Endothelial cell of umbilical vein (primary cell): ENCODE data around the gene TEX22. TPM values are rescaled to one million over a fixed set of nuclear protein-coding genes. Genes with fewer than 3 reads are reported as not detected.

Experiments
- BruUV-seq: library from RNA; stranded (reverse); fragments of 400-500 nt; replicated peaks from 2 replicates; lab custom pipeline; 2021; lab: Mats Ljungman, UMichigan
- CTCF ChIA-PET: fragments of 300-600, 350-600 bp; sonication (Branson Sonifier 250); formaldehyde crosslinking; loops from one replicate; lab custom pipeline; 2021; ENCODE audit warnings: antibody characterized with exemption, inconsistent platforms; lab: Charles Lee
- POLR2A ChIA-PET: fragments of 300-600, 350-600 bp; sonication (Branson Sonifier 250); formaldehyde crosslinking; loops from one replicate; lab custom pipeline; 2021; ENCODE audit warnings: antibody characterized with exemption, inconsistent platforms; lab: Charles Lee
- DNase-seq: peaks from one replicate; pipeline ENCODE4 v3.0.0-alpha.2; 2011; ENCODE audit warnings: low read depth, low spot score
- FAIRE-seq: peaks from 2 replicates; lab custom pipeline; 2011; peaks lifted over from hg19 to GRCh38; lab: Jason Lieb, UNC
- H2AFZ ChIP-seq: 2 replicates; pipeline ENCODE4 v1.6.0; 2012; ENCODE audit warnings: low read depth, low read length, control low read depth, inconsistent platforms
- H3K27ac ChIP-seq: 2 replicates; pipeline ENCODE4 v1.5.1; 2011; ENCODE audit warnings: low read depth, mild to moderate bottlenecking, control low read depth, low read length, moderate library complexity; ENCODE audit not compliant: insufficient read depth
- H3K27me3 ChIP-seq, 2 experiments: 2 replicates each; pipeline versions ENCODE4 v1.6.0 to v1.6.1; 2011; ENCODE audit warnings: low read length in 2 of 2, mixed read lengths in 1 of 2; ENCODE audit not compliant: control insufficient read depth in 2 of 2, insufficient read depth in 2 of 2
- H3K36me3 ChIP-seq, 2 experiments: 2 replicates in 1 of 2; 3 replicates in 1 of 2; pipeline ENCODE4 v1.5.1; 2011; ENCODE audit warnings: low read length in 2 of 2, mild to moderate bottlenecking in 1 of 2, moderate library complexity in 1 of 2; ENCODE audit not compliant: control insufficient read depth in 2 of 2, insufficient read depth in 2 of 2; ENCODE audit errors: extremely low read depth in 1 of 2
- H3K4me1 ChIP-seq: 3 replicates; pipeline ENCODE4 v1.5.1; 2011; ENCODE audit warnings: mild to moderate bottlenecking, low read length; ENCODE audit not compliant: control insufficient read depth, insufficient read depth; ENCODE audit errors: extremely low read depth
- H3K4me2 ChIP-seq: 2 replicates; pipeline ENCODE4 v1.6.1; 2011; ENCODE audit warnings: low read length, control low read depth, mixed read lengths; ENCODE audit not compliant: insufficient read depth
- H3K4me3 ChIP-seq, 3 experiments: fragments of 200-600 bp in 1 of 3; sonication (generic), shearing (Covaris generic) in 1 of 3; replicated peaks in 1 of 3; 2 replicates each; pipeline ENCODE4 v1.5.1; 2011 to 2016; ENCODE audit warnings: control low read depth in 3 of 3, low read length in 3 of 3, mild to moderate bottlenecking in 2 of 3, inconsistent platforms in 1 of 3, low read depth in 1 of 3, moderate library complexity in 1 of 3; ENCODE audit not compliant: insufficient read depth in 1 of 3
- H3K79me2 ChIP-seq: 2 replicates; pipeline ENCODE4 v1.6.0; 2012; ENCODE audit warnings: low read length, inconsistent platforms; ENCODE audit not compliant: control insufficient read depth, insufficient read depth
- H3K9ac ChIP-seq: replicated peaks from 2 replicates; pipeline ENCODE3; 2011; ENCODE audit warnings: low read length, control low read depth; ENCODE audit not compliant: insufficient read depth; ENCODE audit errors: extremely low read depth
- H3K9me1 ChIP-seq: replicated peaks from 3 replicates; pipeline ENCODE4 v1.6.0; 2011; ENCODE audit warnings: mild to moderate bottlenecking, low read length; ENCODE audit not compliant: control insufficient read depth, insufficient read depth; ENCODE audit errors: extremely low read depth
- H3K9me3 ChIP-seq: replicated peaks from 2 replicates; pipeline ENCODE4 v1.5.1; 2012; ENCODE audit warnings: low read length, inconsistent platforms; ENCODE audit not compliant: control insufficient read depth, insufficient read depth
- H4K20me1 ChIP-seq: replicated peaks from 2 replicates; pipeline ENCODE3; 2011; ENCODE audit warnings: mild to moderate bottlenecking, low read length; ENCODE audit not compliant: control insufficient read depth, insufficient read depth; ENCODE audit errors: extremely low read depth
- EZH2 ChIP-seq: IDR thresholded peaks from 2 replicates; pipeline ENCODE4 v1.6.1; 2012; ENCODE audit warnings: borderline replicate concordance, low read depth, mild to moderate bottlenecking, moderate library complexity, low read length, inconsistent platforms; ENCODE audit not compliant: severe bottlenecking
- FOS ChIP-seq: IDR thresholded peaks from 2 replicates; pipeline ENCODE4 v1.6.1; 2011; ENCODE audit warnings: mild to moderate bottlenecking, low read length, moderate library complexity, borderline replicate concordance; ENCODE audit not compliant: insufficient read depth
- GATA2 ChIP-seq: IDR thresholded peaks from 2 replicates; pipeline ENCODE4 v1.7.0; 2011; ENCODE audit warnings: low read depth, mild to moderate bottlenecking, moderate library complexity, mixed read lengths, low read length; ENCODE audit not compliant: insufficient read length, insufficient read depth
- JUN ChIP-seq: IDR thresholded peaks from 2 replicates; pipeline ENCODE4 v1.6.1; 2011; ENCODE audit warnings: borderline replicate concordance, low read depth; ENCODE audit not compliant: insufficient read length, insufficient read depth
- MYC ChIP-seq: IDR thresholded peaks from one replicate; pipeline ENCODE4 v1.6.1; 2011; ENCODE audit warnings: mild to moderate bottlenecking, low read depth, low read length
- POLR2A ChIP-seq: IDR thresholded peaks from 2 replicates; pipeline ENCODE4 v1.6.1; 2012; ENCODE audit warnings: low read depth, mild to moderate bottlenecking, control low read depth, low read length
- POLR2AphosphoS5 ChIP-seq: IDR thresholded peaks from 2 replicates; pipeline ENCODE4 v1.6.1; 2012; ENCODE audit warnings: low read depth, mild to moderate bottlenecking, control low read depth, low read length, moderate library complexity; ENCODE audit not compliant: insufficient read depth
- dilution Hi-C: fragments of 300-500 bp; cut with MboI; formaldehyde crosslinking; loops from one replicate; pipeline ENCODE4 v1.15.0; 2019; ENCODE audit warnings: low sequenced_read_pairs; ENCODE audit not compliant: extremely low pct_ligation_motif_present
- intact Hi-C: fragments of 100-400 bp; cut with micrococcal nuclease; formaldehyde crosslinking; loops from one replicate; pipeline ENCODE4 v1.10.0; 2022
- polyA plus RNA-seq, 4 experiments: library from polyadenylated mRNA; depleted of rRNA in 3 of 4; stranded (reverse) in 3 of 4; unstranded in 1 of 4; fragments of >200 nt; gene quantifications; 2 replicates each; pipeline versions ENCODE4 v1.2.1 to v1.2.3, GENCODE V29; 2011 to 2012; ENCODE audit warnings: missing spikeins in 1 of 4
- total RNA-seq: library from RNA; stranded (reverse); gene quantifications from 2 replicates; pipeline ENCODE4 v1.2.3, GENCODE V29; 2021
- TF ChIP-seq, protein P1 (sequence below): IDR thresholded peaks from 2 replicates; pipeline ENCODE4 v1.6.1; 2011; ENCODE audit not compliant: insufficient read depth, insufficient read length
- TF ChIP-seq, protein P2 (sequence below), 2 donors: IDR thresholded peaks; 1 replicate in 1 of 2; 2 replicates in 1 of 2; pipeline ENCODE4 v1.5.1; 2011; ENCODE audit warnings: low read length in 2 of 2, mild to moderate bottlenecking in 2 of 2, moderate library complexity in 2 of 2, control low read depth in 1 of 2, inconsistent platforms in 1 of 2, low read depth in 1 of 2; ENCODE audit not compliant: insufficient read depth in 1 of 2; ENCODE audit errors: extremely low read depth in 1 of 2

Gene TEX22
- total and polyA plus RNA-seq, 2 donors (not counting 3 experiments of a cell fraction or from before 2014, with no cell fraction given): 0.06 to 1.1 TPM

DNA sequence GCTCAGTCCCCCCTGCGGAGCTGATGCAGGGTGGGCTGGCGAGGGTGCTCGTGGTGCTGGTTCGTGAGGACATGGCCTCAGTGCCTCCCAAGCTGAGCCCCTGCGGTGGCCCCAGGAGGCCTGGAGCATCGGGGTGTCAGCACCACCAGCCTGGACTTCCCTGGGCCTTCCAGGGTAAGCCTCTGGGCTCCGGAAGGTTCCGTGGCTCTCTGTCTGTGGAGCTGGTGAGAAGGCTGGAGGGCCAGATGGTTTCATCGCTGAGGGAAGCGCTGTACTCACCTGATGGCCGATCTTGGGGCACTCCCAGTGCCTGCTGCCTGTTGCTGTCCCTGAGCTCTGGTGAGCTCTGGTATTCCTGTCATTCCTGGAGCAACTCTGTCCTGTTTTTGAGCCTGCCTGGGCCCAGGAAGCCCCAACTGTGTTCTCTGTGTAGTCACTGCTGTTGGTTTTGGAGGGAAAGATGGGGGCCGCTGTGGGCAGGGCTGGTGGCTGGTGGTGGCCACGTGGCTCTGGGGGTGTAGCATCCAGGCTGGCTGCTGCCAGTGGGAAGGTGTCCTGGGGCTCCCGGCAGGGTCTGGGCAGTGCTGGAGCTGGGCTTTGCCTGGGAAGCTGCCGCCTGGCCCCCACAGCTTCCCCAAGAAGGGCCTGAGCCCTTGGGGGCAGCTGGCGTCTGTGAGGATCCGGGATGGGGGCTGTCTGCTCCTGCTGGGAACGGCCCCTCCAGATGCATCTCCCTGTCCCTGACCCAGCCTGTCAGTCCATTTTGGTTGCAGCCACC, 39.6 kb downstream of the TEX22 start:
- Histone ChIP-seq H3K4me1 (peaks cover 18% of the 10 kb centered on the region), H3K9ac (no peak overlapping the region), H2AFZ (no peak overlapping the region), H3K4me2 (no peak overlapping the region), H3K27ac (no peak overlapping the region), H3K4me3 (no peak overlapping the region), H3K36me3 (peaks cover 0 to 32% of the 10 kb centered on the region in 2 experiments), H4K20me1 (peaks cover 2% of the 10 kb centered on the region), H3K79me2 (peaks cover 62% of the 10 kb centered on the region), H3K27me3 (no peaks in the 10 kb centered on the region), H3K9me1 (no peaks in the 10 kb centered on the region), H3K9me3 (no peaks in the 10 kb centered on the region)
- POLR2A ChIA-PET: no interaction called here
- TF ChIP-seq JUN (no peak), EZH2 (no peak), POLR2AphosphoS5 (no peak), GATA2 (no peak), MYC (no peak)
- TF ChIP-seq, protein P1, sequence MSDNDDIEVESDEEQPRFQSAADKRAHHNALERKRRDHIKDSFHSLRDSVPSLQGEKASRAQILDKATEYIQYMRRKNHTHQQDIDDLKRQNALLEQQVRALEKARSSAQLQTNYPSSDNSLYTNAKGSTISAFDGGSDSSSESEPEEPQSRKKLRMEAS: no peak
- DNase-seq (no peak), FAIRE-seq (no peak)
- intact Hi-C loops: no loop called here
- CTCF ChIA-PET: interaction anchor here (1.2 to 4.7 kb wide), 3 partner anchors 52 to 86 kb away, joined by 3 to 17 read pairs (median 3); no protein-coding TSS in a partner anchor
- BruUV-seq: no TSS peak
- dilution Hi-C loops: no loop called here

DNA sequence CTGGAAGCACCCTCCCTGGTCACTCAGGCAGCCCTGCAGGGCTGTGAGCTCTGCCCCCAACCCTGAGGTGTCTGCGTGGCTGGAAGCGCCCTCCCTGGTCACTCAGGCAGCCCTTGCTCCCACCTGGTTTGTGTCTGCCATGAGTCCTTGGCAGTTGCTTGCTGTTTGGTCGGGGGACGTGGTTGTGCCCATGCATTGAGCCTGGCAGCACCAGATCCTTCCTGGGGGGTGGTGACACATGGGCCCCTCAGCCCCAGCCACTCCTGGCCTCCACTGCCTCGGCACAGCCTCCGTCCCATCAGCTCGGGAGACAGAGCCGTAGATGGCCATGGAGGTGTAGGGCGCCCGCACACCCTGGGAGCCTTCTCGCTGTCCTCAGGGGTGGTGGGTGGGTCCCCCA, 40.8 kb downstream of the TEX22 start:
- H3K4me1 ChIP-seq: peaks cover 18% of the 10 kb centered on the region
- no peak overlapping the region for H3K9ac ChIP-seq
- FAIRE-seq (no peak), DNase-seq (no peak)
- peaks cover 0 to 34% of the 10 kb centered on the region in 2 experiments for H3K36me3 ChIP-seq
- H4K20me1 ChIP-seq: peaks cover 2% of the 10 kb centered on the region
- CTCF ChIA-PET: interaction anchor here (1.2 to 4.7 kb wide), 3 partner anchors 51 to 87 kb away, joined by 3 to 17 read pairs (median 3); no protein-coding TSS in a partner anchor
- no peaks in the 10 kb centered on the region for H3K27me3 ChIP-seq
- dilution Hi-C loops (no loop called here), intact Hi-C loops (no loop called here)
- H3K79me2 ChIP-seq: peaks cover 50% of the 10 kb centered on the region
- H3K9me3 ChIP-seq: no peaks in the 10 kb centered on the region
- no peak for TF ChIP-seq POLR2A
- TF ChIP-seq, protein P1: no peak
- no peak for TF ChIP-seq POLR2AphosphoS5
- TF ChIP-seq, protein P2, sequence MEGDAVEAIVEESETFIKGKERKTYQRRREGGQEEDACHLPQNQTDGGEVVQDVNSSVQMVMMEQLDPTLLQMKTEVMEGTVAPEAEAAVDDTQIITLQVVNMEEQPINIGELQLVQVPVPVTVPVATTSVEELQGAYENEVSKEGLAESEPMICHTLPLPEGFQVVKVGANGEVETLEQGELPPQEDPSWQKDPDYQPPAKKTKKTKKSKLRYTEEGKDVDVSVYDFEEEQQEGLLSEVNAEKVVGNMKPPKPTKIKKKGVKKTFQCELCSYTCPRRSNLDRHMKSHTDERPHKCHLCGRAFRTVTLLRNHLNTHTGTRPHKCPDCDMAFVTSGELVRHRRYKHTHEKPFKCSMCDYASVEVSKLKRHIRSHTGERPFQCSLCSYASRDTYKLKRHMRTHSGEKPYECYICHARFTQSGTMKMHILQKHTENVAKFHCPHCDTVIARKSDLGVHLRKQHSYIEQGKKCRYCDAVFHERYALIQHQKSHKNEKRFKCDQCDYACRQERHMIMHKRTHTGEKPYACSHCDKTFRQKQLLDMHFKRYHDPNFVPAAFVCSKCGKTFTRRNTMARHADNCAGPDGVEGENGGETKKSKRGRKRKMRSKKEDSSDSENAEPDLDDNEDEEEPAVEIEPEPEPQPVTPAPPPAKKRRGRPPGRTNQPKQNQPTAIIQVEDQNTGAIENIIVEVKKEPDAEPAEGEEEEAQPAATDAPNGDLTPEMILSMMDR (IDR thresholded peaks at IDR 0.05; ENCODE audit: extremely low read depth in 1 of 2, insufficient read depth in 1 of 2, low read depth in 1 of 2, low read length in 2 of 2): no peak
- no peak for TF ChIP-seq JUN
- TF ChIP-seq MYC: no peak
- TF ChIP-seq GATA2: no peak
- TF ChIP-seq EZH2: no peak
- TF ChIP-seq FOS: no peak
- no peak overlapping the region for H2AFZ ChIP-seq
- POLR2A ChIA-PET: no interaction called here
- BruUV-seq: no TSS peak
- no peaks in the 10 kb centered on the region for H3K9me1 ChIP-seq
- H3K4me3 ChIP-seq: no peak overlapping the region
- no peak overlapping the region for H3K27ac ChIP-seq
- no peak overlapping the region for H3K4me2 ChIP-seq
